Large intestine (tissue), 12 donors: ENCODE measurements around the gene VENTX. TPM values are rescaled to one million over a fixed set of nuclear protein-coding genes. Genes with fewer than 3 reads are reported as not detected.

Source experiments
- DNase-seq, 2 donors: peaks; one replicate each; pipeline versions ENCODE4 v3.0.0 to v3.0.0-alpha.2; 2013
- H3K27ac ChIP-seq: one replicate; pipeline ENCODE4 v1.5.1; 2013; ENCODE audit warnings: low read length
- H3K27me3 ChIP-seq: 2 replicates; pipeline ENCODE4 v1.6.1; 2013; ENCODE audit warnings: low read length; ENCODE audit not compliant: control insufficient read depth, insufficient read depth
- H3K36me3 ChIP-seq: 2 replicates; pipeline ENCODE4 v1.6.1; 2013; ENCODE audit warnings: low read length; ENCODE audit not compliant: control insufficient read depth, insufficient read depth
- H3K4me1 ChIP-seq: one replicate; pipeline ENCODE4 v1.6.1; 2013; ENCODE audit warnings: low read length; ENCODE audit not compliant: control insufficient read depth, insufficient read depth
- H3K4me3 ChIP-seq: one replicate; pipeline ENCODE4 v1.5.1; 2013; ENCODE audit warnings: low read length
- H3K9me3 ChIP-seq: one replicate; pipeline ENCODE4 v1.6.1; 2013; ENCODE audit warnings: mild to moderate bottlenecking, low read depth, low read length, moderate library complexity; ENCODE audit not compliant: control insufficient read depth
- WGBS: methylation state at CpG from one replicate; pipeline ENCODE4 v1.1.5; 2013; ENCODE audit warnings: low lambda C conversion rate; ENCODE audit not compliant: insufficient coverage; 5-methylcytosine and 5-hydroxymethylcytosine counted together
- long read RNA-seq, 11 donors: transcript quantifications; one replicate each; lab custom pipeline, GENCODE V29; 2026
- polyA plus RNA-seq: library from polyadenylated mRNA; unstranded; fragments of 120-200 nt; gene quantifications from one replicate; pipeline ENCODE4 v1.2.1, GENCODE V29; 2013

VENTX gene
- 0.22 TPM for polyA plus RNA-seq
- long read RNA-seq, donor 1, result 0 reads
- long read RNA-seq, donor 2, result 0 reads
- long read RNA-seq, donor 3, result 0 reads
- long read RNA-seq, donor 4, result 0 reads
- long read RNA-seq, donor 5, result 0 reads
- long read RNA-seq, donor 6, result 0 reads
- long read RNA-seq, donor 7, result 0 reads
- long read RNA-seq, donor 8, result 0 reads
- long read RNA-seq, donor 9, result 0 reads
- long read RNA-seq, donor 10, result 0 reads
- long read RNA-seq, donor 11, result 0 reads

- peaks cover 72% of the 10 kb centered on the region for H3K27me3 ChIP-seq
- H3K4me3 ChIP-seq, result no peak within 1 kb of the TSS
- no peak within 1 kb of the TSS for H3K27ac ChIP-seq
Measured at GRCh38 chr10:133237588-133238465, at the start of gene VENTX. VENTX (plus strand) TSS chr10:133237855; CDS start chr10:133237915, 60 bp downstream.

GRCh38 chr10:133187906-133188681, 49.6 kb upstream of the VENTX start:
- Histone ChIP-seq H3K27me3 (no peaks in the 10 kb centered on the region), H3K4me1 (peaks cover 8% of the 10 kb centered on the region), H3K4me3 (no peak overlapping the region), H3K27ac (no peak overlapping the region), H3K36me3 (peaks cover 29% of the 10 kb centered on the region), H3K9me3 (peaks cover 4% of the 10 kb centered on the region)
- WGBS, result no CpG with 5 or more reads among the region's 38 CpGs
- DNase-seq, result no peak

More at GRCh38 chr10:133237588-133238465, at the start of gene VENTX:
- WGBS, result no CpG with 5 or more reads among the region's 60 CpGs
- Histone ChIP-seq H3K36me3 (no peaks in the 10 kb centered on the region), H3K4me1 (peaks cover 36% of the 10 kb centered on the region), H3K9me3 (peaks cover 5% of the 10 kb centered on the region)
- peak in 1 of 2 donors; percentile 31 for DNase-seq

- no peaks in the 10 kb centered on the region for H3K27me3 ChIP-seq
- WGBS, result no CpG with 5 or more reads among the region's 22 CpGs
Measured at GRCh38 chr10:133189256-133189655, 48.4 kb upstream of the VENTX start.

GRCh38 chr10:133189726-133190125, 47.9 kb upstream of the VENTX start:
- no peak for DNase-seq
- peaks cover 8% of the 10 kb centered on the region for H3K4me1 ChIP-seq
- no peaks in the 10 kb centered on the region for H3K27me3 ChIP-seq
- peaks cover 21% of the 10 kb centered on the region for H3K36me3 ChIP-seq
- no peak overlapping the region for H3K4me3 ChIP-seq
- WGBS, result no CpG with 5 or more reads among the region's 14 CpGs
- H3K9me3 ChIP-seq, result peaks cover 4% of the 10 kb centered on the region
- no peak overlapping the region for H3K27ac ChIP-seq

More at GRCh38 chr10:133189256-133189655, 48.4 kb upstream of the VENTX start:
- no peak overlapping the region for H3K27ac ChIP-seq
- H3K4me3 ChIP-seq, result no peak overlapping the region
- DNase-seq, result no peak
- H3K4me1 ChIP-seq, result peaks cover 8% of the 10 kb centered on the region
- peaks cover 4% of the 10 kb centered on the region for H3K9me3 ChIP-seq
- peaks cover 25% of the 10 kb centered on the region for H3K36me3 ChIP-seq

GRCh38 chr10:133190225-133190624, 47.4 kb upstream of the VENTX start:
- Histone ChIP-seq H3K27me3 (no peaks in the 10 kb centered on the region), H3K36me3 (peaks cover 18% of the 10 kb centered on the region), H3K27ac (no peak overlapping the region), H3K9me3 (peaks cover 4% of the 10 kb centered on the region), H3K4me3 (no peak overlapping the region), H3K4me1 (peaks cover 8% of the 10 kb centered on the region)
- no CpG with 5 or more reads among the region's 10 CpGs for WGBS
- no peak for DNase-seq

- H3K9me3 ChIP-seq, result peaks cover 4% of the 10 kb centered on the region
- H3K27me3 ChIP-seq, result no peaks in the 10 kb centered on the region
- H3K4me3 ChIP-seq, result no peak overlapping the region
- no peak for DNase-seq
- peaks cover 12% of the 10 kb centered on the region for H3K36me3 ChIP-seq
- no CpG with 5 or more reads among the region's 4 CpGs for WGBS
- peaks cover 8% of the 10 kb centered on the region for H3K4me1 ChIP-seq
- H3K27ac ChIP-seq, result no peak overlapping the region
Measured at GRCh38 chr10:133191651-133192050, 46.0 kb upstream of the VENTX start.

- Histone ChIP-seq H3K9me3 (no peaks in the 10 kb centered on the region), H3K36me3 (peaks cover 6% of the 10 kb centered on the region), H3K27ac (no peak overlapping the region), H3K4me3 (no peak overlapping the region), H3K4me1 (no peaks in the 10 kb centered on the region), H3K27me3 (no peaks in the 10 kb centered on the region)
- 71% methylated on average over 1 of the region's 4 CpGs for WGBS
- DNase-seq, result no peak
Measured at GRCh38 chr10:133194151-133194550, 43.5 kb upstream of the VENTX start.

- no peaks in the 10 kb centered on the region for H3K4me1 ChIP-seq
- H3K4me3 ChIP-seq, result no peak overlapping the region
- DNase-seq, result no peak
- H3K9me3 ChIP-seq, result no peaks in the 10 kb centered on the region
- 80% methylated on average over 2 of the region's 19 CpGs for WGBS
- no peak overlapping the region for H3K27ac ChIP-seq
- H3K27me3 ChIP-seq, result no peaks in the 10 kb centered on the region
- H3K36me3 ChIP-seq, result peaks cover 8% of the 10 kb centered on the region
Measured at GRCh38 chr10:133195096-133195495, 42.6 kb upstream of the VENTX start.

GRCh38 chr10:133195611-133196010, 42.0 kb upstream of the VENTX start:
- H3K27me3 ChIP-seq, result no peaks in the 10 kb centered on the region
- no CpG with 5 or more reads among the region's 23 CpGs for WGBS
- DNase-seq, result no peak
- no peaks in the 10 kb centered on the region for H3K4me1 ChIP-seq
- H3K36me3 ChIP-seq, result peaks cover 3% of the 10 kb centered on the region
- H3K27ac ChIP-seq, result no peak overlapping the region
- no peak overlapping the region for H3K4me3 ChIP-seq
- no peaks in the 10 kb centered on the region for H3K9me3 ChIP-seq

- H3K4me1 ChIP-seq, result no peaks in the 10 kb centered on the region
- no CpG with 5 or more reads among the region's 24 CpGs for WGBS
- no peaks in the 10 kb centered on the region for H3K27me3 ChIP-seq
- no peak overlapping the region for H3K4me3 ChIP-seq
- H3K27ac ChIP-seq, result no peak overlapping the region
- no peaks in the 10 kb centered on the region for H3K9me3 ChIP-seq
- DNase-seq, result no peak
- peaks cover 2% of the 10 kb centered on the region for H3K36me3 ChIP-seq
Measured at GRCh38 chr10:133196221-133196915, 41.3 kb upstream of the VENTX start.
